A549 (cell line): ENCODE data around the gene MMS19.

Source experiments
- BHLHE40 ChIP-seq: IDR thresholded peaks from 2 replicates; pipeline ENCODE4 v1.6.1; 2012; ENCODE audit warnings: low read depth, low read length, inconsistent platforms
- CBX2 ChIP-seq: fragments of 200-600 bp; sonication (generic); IDR thresholded peaks from 2 replicates; pipeline ENCODE4 v1.6.1; 2016; ENCODE audit warnings: low read depth, mild to moderate bottlenecking, borderline replicate concordance
- CHD2 ChIP-seq: fragments of 150-350 bp; IDR thresholded peaks from 2 replicates; pipeline ENCODE4 v1.6.1; 2014; ENCODE audit warnings: low read length; ENCODE audit not compliant: partially characterized antibody
- CTCF ChIP-seq: fragments of >200 bp; sonication (Bioruptor Twin); formaldehyde crosslinking; IDR thresholded peaks from 3 replicates; pipeline ENCODE4 v1.5.1; 2016
- EP300 ChIP-seq, 2 experiments: fragments of >200 bp; sonication (Bioruptor Twin); formaldehyde crosslinking; IDR thresholded peaks; 2 replicates in 1 of 2; 3 replicates in 1 of 2; pipeline ENCODE4 v1.6.1; 2016 to 2017
- KDM1A ChIP-seq: fragments of 200-600 bp; sonication (generic); IDR thresholded peaks from 2 replicates; pipeline ENCODE4 v1.6.1; 2016; ENCODE audit warnings: low read depth, mild to moderate bottlenecking
- KDM5A ChIP-seq: fragments of 200-600 bp; sonication (generic); IDR thresholded peaks from 2 replicates; pipeline ENCODE4 v1.6.1; 2016; ENCODE audit warnings: antibody characterized with exemption, mild to moderate bottlenecking
- MAZ ChIP-seq: fragments of 150-350 bp; IDR thresholded peaks from 2 replicates; pipeline ENCODE4 v1.6.1; 2014; ENCODE audit warnings: antibody characterized with exemption, low read depth, low read length, borderline replicate concordance
- NR3C1 ChIP-seq: fragments of >200 bp; sonication (Bioruptor Twin); formaldehyde crosslinking; IDR thresholded peaks from 3 replicates; pipeline ENCODE4 v1.6.1; 2017
- POLR2A ChIP-seq: IDR thresholded peaks from 2 replicates; pipeline ENCODE4 v1.6.1; 2012; ENCODE audit warnings: mild to moderate bottlenecking, low read length
- RAD21 ChIP-seq, 2 experiments: fragments of >200 bp in 1 of 2; sonication (Bioruptor Twin) in 1 of 2; formaldehyde crosslinking in 1 of 2; IDR thresholded peaks in 1 of 2; conservative IDR thresholded peaks in 1 of 2; 2 replicates in 1 of 2; 3 replicates in 1 of 2; pipeline ENCODE4 v1.6.1; 2012 to 2018; ENCODE audit warnings: inconsistent platforms in 1 of 2
- REST ChIP-seq: fragments of 200-600 bp; sonication (generic); IDR thresholded peaks from 2 replicates; pipeline ENCODE4 v1.6.1; 2016; ENCODE audit warnings: antibody characterized with exemption, mild to moderate bottlenecking, moderate library complexity

- no peak for TF ChIP-seq CTCF
- TF ChIP-seq REST = no peak
- no peak for TF ChIP-seq EP300 (IDR thresholded peaks at IDR 0.05)
- no peak for TF ChIP-seq RAD21 (conservative IDR thresholded peaks at IDR 0.05 in 1 of 2, IDR thresholded peaks at IDR 0.05 in 1 of 2)
- TF ChIP-seq POLR2A = no peak
- no peak for TF ChIP-seq MAZ
- no peak for TF ChIP-seq KDM5A
- TF ChIP-seq NR3C1 = no peak
- TF ChIP-seq KDM1A = no peak
- no peak for TF ChIP-seq CBX2
- TF ChIP-seq CHD2 = no peak
- no peak for TF ChIP-seq BHLHE40
These were observed 11.0 kb upstream of the MMS19 start for GRCh38 chr10:97509120-97509680.
